Esophagus muscularis mucosa (tissue), 4 donors: ENCODE measurements around the gene ISCA1. TPM values are rescaled to one million over a fixed set of nuclear protein-coding genes. Genes with fewer than 3 reads are reported as not detected.
"Not testable (repeated sequence)": the region's sequence is repeated elsewhere in the genome, so short reads cannot be mapped to it uniquely, and the experiment has no call there.

Experiments
- DNase-seq: peaks from one replicate; pipeline ENCODE4 v3.0.0-alpha.2; 2017; ENCODE audit errors: extremely low spot score
- H3K27ac ChIP-seq, 4 donors: fragments of 200-600 bp; sonication (generic); replicated peaks in 1 of 4; 1 replicate in 3 of 4; 2 replicates in 1 of 4; pipeline ENCODE4 v1.5.1; 2016 to 2019; ENCODE audit warnings: mild to moderate bottlenecking in 1 of 4
- H3K27me3 ChIP-seq, 4 donors: fragments of 200-600 bp; sonication (generic); one replicate each; pipeline versions ENCODE4 v1.5.1 to v1.6.0; 2016 to 2019
- H3K36me3 ChIP-seq, 4 donors: fragments of 200-600 bp; sonication (generic); one replicate each; pipeline ENCODE4 v1.5.1; 2016 to 2019
- H3K4me1 ChIP-seq, 4 donors: fragments of 200-600 bp; sonication (generic); one replicate each; pipeline ENCODE4 v1.5.1; 2016 to 2019
- H3K4me3 ChIP-seq, 4 donors: fragments of 200-600 bp; sonication (generic); 1 replicate in 2 of 4; 2 replicates in 2 of 4; pipeline ENCODE4 v1.5.1; 2016 to 2019; ENCODE audit warnings: mild to moderate bottlenecking in 4 of 4, moderate library complexity in 1 of 4
- H3K9me3 ChIP-seq, 4 donors: fragments of 200-600 bp; sonication (generic); 1 replicate in 3 of 4; 2 replicates in 1 of 4; pipeline ENCODE4 v1.5.1; 2016 to 2019
- CTCF ChIP-seq, 3 experiments: fragments of 200-600 bp in 2 of 3; fragments of 450-650 bp in 1 of 3; sonication (generic) in 2 of 3; IDR thresholded peaks; one replicate each; pipeline ENCODE4 v1.5.1; 2017 to 2019; ENCODE audit warnings: antibody characterized with exemption in 3 of 3, mild to moderate bottlenecking in 2 of 3, moderate library complexity in 1 of 3
- EP300 ChIP-seq: sonication (generic); formaldehyde crosslinking; IDR thresholded peaks from one replicate; pipeline ENCODE4 v1.6.1; 2017; ENCODE audit warnings: antibody characterized with exemption
- POLR2A ChIP-seq: fragments of 450-650 bp; IDR thresholded peaks from one replicate; pipeline ENCODE4 v1.6.1; 2017; ENCODE audit warnings: antibody characterized with exemption, moderate library complexity, mild to moderate bottlenecking, low read depth
- POLR2AphosphoS5 ChIP-seq, 2 donors: sonication (generic); formaldehyde crosslinking; IDR thresholded peaks; one replicate each; pipeline ENCODE4 v1.6.1; 2017; ENCODE audit warnings: antibody characterized with exemption in 2 of 2
- WGBS: methylation state at CpG from one replicate; pipeline ENCODE4 v1.1.5; 2018; 5-methylcytosine and 5-hydroxymethylcytosine counted together
- intact Hi-C: fragments of 100-400 bp; cut with DNase I; formaldehyde crosslinking; loops from one replicate; pipeline ENCODE4 v1.15.1; 2023
- total RNA-seq, 4 donors: library from RNA; depleted of rRNA; stranded (reverse); fragments of >200 nt; gene quantifications; one replicate each; pipeline versions ENCODE4 v1.1.0 to v1.2.1, GENCODE V29; 2016

ISCA1 gene
- total RNA-seq, 4 donors from 2014 or later: 37.0 to 56.5 (median 40.5) TPM

- 96% methylated on average over 4 of the region's 4 CpGs for WGBS
- DNase-seq: no peak
- Histone ChIP-seq H3K27me3 (no peaks in the 10 kb centered on the region), H3K4me1 (no peaks in the 10 kb centered on the region), H3K4me3 (no peak overlapping the region), H3K36me3 (peaks cover 57 to 99% (median 82%) of the 10 kb centered on the region in 4 donors), H3K9me3 (no peaks in the 10 kb centered on the region), H3K27ac (no peak overlapping the region)
- TF ChIP-seq CTCF (IDR thresholded peaks at IDR 0.05) (no peak), EP300 (no peak), POLR2A (no peak), POLR2AphosphoS5 (IDR thresholded peaks at IDR 0.05) (no peak)
- intact Hi-C loops: no loop called here
Measured at GRCh38 chr9:86318187-86318586, 35.8 kb upstream of the ISCA1 start.

DNA sequence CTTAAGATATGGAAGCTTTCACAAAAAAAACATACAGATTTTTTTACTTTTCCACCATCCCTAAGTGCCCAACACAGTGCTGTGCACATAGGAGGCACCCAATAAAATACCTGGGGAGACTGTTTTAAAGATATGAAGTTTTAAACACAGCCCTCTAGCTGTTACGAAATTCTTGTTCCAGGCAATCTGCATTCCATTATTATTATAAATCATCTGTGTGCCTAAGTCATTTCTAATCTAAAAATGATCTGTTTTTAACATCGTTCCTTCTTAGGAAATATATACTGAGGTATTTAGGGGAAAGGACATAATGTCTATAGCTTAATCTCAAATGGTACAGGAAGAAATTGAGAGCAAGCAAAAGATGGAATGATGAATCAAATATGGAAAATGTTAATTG is 32.7 kb upstream of the ISCA1 start:
- no peak for DNase-seq
- intact Hi-C loops: no loop called here
- Histone ChIP-seq H3K27ac (no peak overlapping the region), H3K4me1 (no peaks in the 10 kb centered on the region), H3K27me3 (no peaks in the 10 kb centered on the region), H3K36me3 (peaks cover 45 to 96% (median 66%) of the 10 kb centered on the region in 4 donors), H3K4me3 (no peak overlapping the region), H3K9me3 (no peaks in the 10 kb centered on the region)
- 65% methylated on average over 2 of the region's 2 CpGs for WGBS
- TF ChIP-seq POLR2AphosphoS5 (IDR thresholded peaks at IDR 0.05) (no peak), POLR2A (no peak), CTCF (IDR thresholded peaks at IDR 0.05) (no peak), EP300 (no peak)

GRCh38 chr9:86312959-86313358 is 30.6 kb upstream of the ISCA1 start:
- H3K4me3 ChIP-seq, intact Hi-C loops, DNase-seq, H3K9me3 ChIP-seq, H3K27ac ChIP-seq, H3K4me1 ChIP-seq, H3K27me3 ChIP-seq: not testable (repeated sequence)
- 100% methylated on average over 2 of the region's 2 CpGs for WGBS
- H3K36me3 ChIP-seq: peaks cover 42 to 96% (median 70%) of the 10 kb centered on the region in 4 donors

DNA sequence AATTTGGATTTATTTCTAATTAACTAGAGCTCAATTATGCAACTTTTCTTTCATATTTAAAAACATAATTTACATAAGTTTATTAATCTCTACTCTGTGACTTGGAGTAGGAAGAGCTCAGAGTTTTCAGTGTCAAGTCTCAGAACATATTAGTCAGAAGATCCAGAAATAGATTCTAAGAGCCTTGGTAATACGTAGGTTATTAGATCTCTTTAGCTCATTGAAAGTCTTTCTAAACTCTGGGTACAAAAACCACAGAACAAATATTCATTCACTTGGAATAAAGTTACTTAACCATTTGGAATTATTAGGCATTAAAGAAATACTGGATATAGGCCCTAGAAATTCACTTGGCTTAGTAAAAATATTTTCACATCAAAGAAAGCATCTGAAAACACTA is 26.3 kb upstream of the ISCA1 start:
- TF ChIP-seq POLR2A: no peak
- no peak for TF ChIP-seq POLR2AphosphoS5 (IDR thresholded peaks at IDR 0.05)
- no peak for TF ChIP-seq CTCF (IDR thresholded peaks at IDR 0.05)
- no peak for TF ChIP-seq EP300
- no peaks in the 10 kb centered on the region for H3K4me1 ChIP-seq
- H3K36me3 ChIP-seq: peaks cover 47 to 98% (median 76%) of the 10 kb centered on the region in 4 donors
- H3K4me3 ChIP-seq: no peak overlapping the region
- H3K27me3 ChIP-seq: no peaks in the 10 kb centered on the region
- WGBS: 66% methylated on average over 1 of the region's 1 CpG
- intact Hi-C loops: no loop called here
- H3K27ac ChIP-seq: no peak overlapping the region
- no peaks in the 10 kb centered on the region for H3K9me3 ChIP-seq
- no peak for DNase-seq

DNA sequence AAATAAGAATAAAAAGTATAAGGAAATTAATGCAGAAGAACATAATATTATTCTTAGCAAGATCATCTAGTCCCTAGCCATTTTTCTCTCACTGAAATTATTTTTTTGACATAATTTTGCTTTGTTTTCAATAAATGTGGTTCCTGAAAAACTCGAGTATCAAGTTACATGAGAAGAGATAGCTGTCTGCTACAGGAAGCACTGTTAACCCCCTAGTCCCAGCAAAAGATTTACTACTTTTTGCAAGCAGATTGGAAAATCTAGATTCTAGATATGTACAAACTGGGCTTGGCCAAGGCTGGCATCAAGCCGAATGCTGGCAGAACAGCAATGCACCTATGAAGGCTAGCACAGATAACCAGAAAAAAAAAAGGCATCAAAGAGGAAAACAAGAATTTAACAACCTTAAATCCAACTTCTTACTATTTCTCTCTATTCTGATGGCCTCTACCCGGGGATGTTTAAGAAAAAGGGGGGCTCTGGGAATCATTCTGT is 21.9 kb upstream of the ISCA1 start:
- Histone ChIP-seq H3K9me3 (no peaks in the 10 kb centered on the region), H3K36me3 (peaks cover 45 to 100% (median 90%) of the 10 kb centered on the region in 4 donors), H3K4me1 (no peaks in the 10 kb centered on the region), H3K27me3 (no peaks in the 10 kb centered on the region), H3K4me3 (no peak overlapping the region), H3K27ac (no peak overlapping the region)
- 48% methylated on average over 3 of the region's 3 CpGs for WGBS
- no peak for TF ChIP-seq POLR2AphosphoS5 (IDR thresholded peaks at IDR 0.05)
- TF ChIP-seq POLR2A: no peak
- TF ChIP-seq CTCF (IDR thresholded peaks at IDR 0.05): no peak
- no peak for TF ChIP-seq EP300
- DNase-seq: no peak
- intact Hi-C loops: no loop called here
